Panc1 (cell line): ENCODE data around the gene ESAM. TPM values are rescaled to one million over a fixed set of nuclear protein-coding genes. Genes with fewer than 3 reads are reported as not detected.

Source experiments
- ATAC-seq: fragments of 200-7000 bp; cut with Tn5 transposase; 2 replicates; pipeline ENCODE4 v1.9.1; 2020; ENCODE audit warnings: mild to moderate bottlenecking, moderate library complexity
- BruUV-seq: library from RNA; stranded (reverse); fragments of 400-500 nt; replicated peaks from 2 replicates; lab custom pipeline; 2021; lab: Mats Ljungman, UMichigan
- CTCF ChIA-PET: fragments of 300-600 bp; sonication (Branson Sonifier 250); formaldehyde crosslinking; loops from one replicate; lab custom pipeline; 2022; ENCODE audit warnings: antibody characterized with exemption; lab: Charles Lee
- POLR2A ChIA-PET: fragments of 300-600 bp; sonication (Branson Sonifier 250); formaldehyde crosslinking; loops from one replicate; lab custom pipeline; 2022; ENCODE audit warnings: antibody characterized with exemption; lab: Charles Lee
- DNase-seq: peaks from one replicate; pipeline ENCODE4 v3.0.0-alpha.2; 2010; ENCODE audit warnings: low read depth, low spot score
- H3K27ac ChIP-seq: 2 replicates; pipeline ENCODE4 v1.5.1; 2011; ENCODE audit warnings: mild to moderate bottlenecking, low read length, inconsistent platforms
- H3K27me3 ChIP-seq: fragments of 200-500 bp; sonication (Bioruptor generic); 2 replicates; pipeline ENCODE4 v1.6.0; 2014; ENCODE audit warnings: low read length, inconsistent platforms; ENCODE audit not compliant: control insufficient read depth, insufficient read depth
- H3K36me3 ChIP-seq: fragments of 200-500 bp; sonication (Bioruptor generic); 2 replicates; pipeline ENCODE4 v1.5.1; 2014; ENCODE audit warnings: inconsistent platforms, mild to moderate bottlenecking, low read length, moderate library complexity; ENCODE audit not compliant: control insufficient read depth, insufficient read depth
- H3K4me1 ChIP-seq: 2 replicates; pipeline ENCODE4 v1.5.1; 2011; ENCODE audit warnings: inconsistent platforms, mild to moderate bottlenecking, low read length, moderate library complexity; ENCODE audit not compliant: control insufficient read depth, insufficient read depth
- H3K4me3 ChIP-seq, 2 experiments: 2 replicates each; pipeline ENCODE4 v1.5.1; 2011 to 2012; ENCODE audit warnings: low read depth in 2 of 2, low read length in 2 of 2, mild to moderate bottlenecking in 2 of 2, inconsistent platforms in 1 of 2, moderate library complexity in 1 of 2
- H3K9me3 ChIP-seq: fragments of 200-500 bp; sonication (Bioruptor generic); 2 replicates; pipeline ENCODE4 v1.5.1; 2014; ENCODE audit warnings: low read depth, mild to moderate bottlenecking, inconsistent platforms, low read length, moderate library complexity; ENCODE audit not compliant: control insufficient read depth, insufficient read depth
- CTCF ChIP-seq: fragments of 450-650 bp; IDR thresholded peaks from 2 replicates; pipeline ENCODE4 v1.5.1; 2017; ENCODE audit warnings: mild to moderate bottlenecking
- POLR2AphosphoS5 ChIP-seq: IDR thresholded peaks from 2 replicates; pipeline ENCODE4 v1.6.1; 2012; ENCODE audit warnings: mild to moderate bottlenecking, low read depth, low read length, moderate library complexity
- REST ChIP-seq, 2 experiments: IDR thresholded peaks; 2 replicates each; pipeline ENCODE4 v1.6.1; 2011 to 2012; ENCODE audit warnings: low read depth in 2 of 2, control low read depth in 1 of 2, low read length in 1 of 2, mild to moderate bottlenecking in 1 of 2, moderate library complexity in 1 of 2; ENCODE audit not compliant: insufficient read depth in 1 of 2
- SIN3A ChIP-seq: IDR thresholded peaks from 2 replicates; pipeline ENCODE4 v1.6.1; 2012; ENCODE audit warnings: low read depth, mild to moderate bottlenecking, low read length, moderate library complexity, borderline replicate concordance; ENCODE audit not compliant: insufficient read depth
- TCF7L2 ChIP-seq: IDR thresholded peaks from 2 replicates; pipeline ENCODE4 v1.6.1; 2011; ENCODE audit warnings: mild to moderate bottlenecking, low read depth, low read length, inconsistent platforms
- in situ Hi-C: cut with HindIII; loops from 2 replicates; pipeline ENCODE4 v1.10.0; 2016; ENCODE audit warnings: low sequenced_read_pairs, low pct_unique_long_range_greater_than_20kb
- intact Hi-C: fragments of 100-400 bp; cut with micrococcal nuclease; formaldehyde crosslinking; loops from one replicate; pipeline ENCODE4 v1.10.0; 2022; ENCODE audit not compliant: unreplicated experiment
- total RNA-seq: library from RNA; stranded (reverse); gene quantifications from one replicate; pipeline ENCODE4 v1.2.1, GENCODE V29; 2021; ENCODE audit not compliant: unreplicated experiment

ESAM gene
- total RNA-seq, 1 experiment from 2014 or later, result 1.6 TPM

GRCh38 chr11:124756033-124756752 is 5.9 kb downstream of the ESAM start:
- in situ Hi-C loops, result no loop called here
- BruUV-seq, result no TSS peak
- TF ChIP-seq TCF7L2 (no peak), CTCF (no peak), POLR2AphosphoS5 (no peak), SIN3A (no peak), REST (IDR thresholded peaks at IDR 0.05; ENCODE audit: insufficient read depth in 1 of 2, low read depth in 2 of 2, low read length in 1 of 2) (no peak)
- Histone ChIP-seq H3K36me3 (no peaks in the 10 kb centered on the region), H3K9me3 (no peaks in the 10 kb centered on the region), H3K4me3 (no peak overlapping the region), H3K27me3 (no peaks in the 10 kb centered on the region), H3K27ac (no peak overlapping the region), H3K4me1 (0 out of 2 replicates have a peak, but pooled peaks cover 4% of the 10 kb centered on the region)
- CTCF ChIA-PET, result no interaction called here
- no peak for ATAC-seq
- POLR2A ChIA-PET, result no interaction called here
- intact Hi-C loops, result no loop called here
- DNase-seq, result no peak

GRCh38 chr11:124754710-124755109 is 7.4 kb downstream of the ESAM start:
- ChIA-PET CTCF (no interaction called here), POLR2A (no interaction called here)
- no peak overlapping the region for H3K4me3 ChIP-seq
- TF ChIP-seq REST (IDR thresholded peaks at IDR 0.05; ENCODE audit: insufficient read depth in 1 of 2, low read depth in 2 of 2, low read length in 1 of 2) (no peak), POLR2AphosphoS5 (no peak), TCF7L2 (no peak), SIN3A (no peak), CTCF (no peak)
- DNase-seq (no peak), ATAC-seq (no peak)
- H3K9me3 ChIP-seq, result no peaks in the 10 kb centered on the region
- no peak overlapping the region for H3K27ac ChIP-seq
- H3K4me1 ChIP-seq, result 0 out of 2 replicates have a peak, but pooled peaks cover 4% of the 10 kb centered on the region
- BruUV-seq, result no TSS peak
- H3K27me3 ChIP-seq, result no peaks in the 10 kb centered on the region
- in situ Hi-C loops (no loop called here), intact Hi-C loops (no loop called here)
- no peaks in the 10 kb centered on the region for H3K36me3 ChIP-seq
